Activated T-helper 2 cell treated with anti-CD3 and anti-CD28 coated beads, Interferon-gamma antibody, Interleukin-2, Interleukin-4, amounts not matched to agents 10 μg/mL and 5 μg/mL and 100 μg/mL, durations not matched to agents 14 hours and 24 hours and 36 hours (primary cell): Measurements from ENCODE around the gene DDX11. TPM values are rescaled to one million over a fixed set of nuclear protein-coding genes. Genes with fewer than 3 reads are reported as not detected.
"Not testable (repeated sequence)": the region's sequence is repeated elsewhere in the genome, so short reads cannot be mapped to it uniquely, and the experiment has no call there.

Experiments
- DNase-seq: peaks from one replicate; pipeline ENCODE4 v3.0.0; 2021; ENCODE audit warnings: low spot score
- H3K27ac Mint-ChIP-seq: one replicate; pipeline ENCODE4 v1.8.0; 2021; ENCODE audit warnings: mixed read lengths
- H3K27me3 Mint-ChIP-seq: one replicate; pipeline ENCODE4 v1.8.0; 2021; ENCODE audit warnings: low read depth, mixed read lengths
- H3K36me3 Mint-ChIP-seq: one replicate; pipeline ENCODE4 v1.8.0; 2021; ENCODE audit warnings: low read depth, mixed read lengths
- H3K4me1 Mint-ChIP-seq: one replicate; pipeline ENCODE4 v1.8.0; 2021; ENCODE audit warnings: low read depth, mixed read lengths
- H3K4me3 Mint-ChIP-seq: one replicate; pipeline ENCODE4 v1.8.0; 2021; ENCODE audit warnings: low read depth, mild to moderate bottlenecking, moderate library complexity, mixed read lengths
- H3K9me3 Mint-ChIP-seq: one replicate; pipeline ENCODE4 v1.8.0; 2021; ENCODE audit warnings: mixed read lengths
- intact Hi-C: fragments of 100-400 bp; cut with micrococcal nuclease; formaldehyde crosslinking; loops from one replicate; pipeline ENCODE4 v1.15.1; 2023
- total RNA-seq: library from RNA; stranded (reverse); gene quantifications from 2 replicates; pipeline ENCODE4 v1.2.3, GENCODE V29; 2022

Gene DDX11
- total RNA-seq, 1 donor from 2014 or later: 152 TPM

DNA sequence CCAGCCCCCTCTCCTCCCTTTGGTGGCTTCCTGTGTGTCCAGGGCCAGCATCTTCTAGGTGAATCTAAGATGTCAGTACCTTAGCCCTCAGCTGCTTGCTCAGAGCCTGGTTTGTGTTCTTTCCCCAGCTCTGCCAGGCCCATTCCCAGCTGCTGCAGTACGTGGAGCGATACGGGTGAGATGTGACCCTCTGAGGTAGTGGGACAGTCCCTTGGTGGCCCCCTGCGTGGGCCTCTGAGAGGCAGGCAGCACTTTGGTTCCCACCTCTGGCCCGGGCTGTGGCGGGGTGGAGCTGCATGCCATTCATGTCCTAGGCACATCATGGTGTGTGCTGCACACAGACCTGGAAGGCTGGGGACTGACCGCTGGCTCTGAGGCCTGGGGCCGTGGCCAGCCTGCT is 19.1 kb downstream of the DDX11 start:
- H3K9me3 Mint-ChIP-seq: not testable (repeated sequence)

DNA sequence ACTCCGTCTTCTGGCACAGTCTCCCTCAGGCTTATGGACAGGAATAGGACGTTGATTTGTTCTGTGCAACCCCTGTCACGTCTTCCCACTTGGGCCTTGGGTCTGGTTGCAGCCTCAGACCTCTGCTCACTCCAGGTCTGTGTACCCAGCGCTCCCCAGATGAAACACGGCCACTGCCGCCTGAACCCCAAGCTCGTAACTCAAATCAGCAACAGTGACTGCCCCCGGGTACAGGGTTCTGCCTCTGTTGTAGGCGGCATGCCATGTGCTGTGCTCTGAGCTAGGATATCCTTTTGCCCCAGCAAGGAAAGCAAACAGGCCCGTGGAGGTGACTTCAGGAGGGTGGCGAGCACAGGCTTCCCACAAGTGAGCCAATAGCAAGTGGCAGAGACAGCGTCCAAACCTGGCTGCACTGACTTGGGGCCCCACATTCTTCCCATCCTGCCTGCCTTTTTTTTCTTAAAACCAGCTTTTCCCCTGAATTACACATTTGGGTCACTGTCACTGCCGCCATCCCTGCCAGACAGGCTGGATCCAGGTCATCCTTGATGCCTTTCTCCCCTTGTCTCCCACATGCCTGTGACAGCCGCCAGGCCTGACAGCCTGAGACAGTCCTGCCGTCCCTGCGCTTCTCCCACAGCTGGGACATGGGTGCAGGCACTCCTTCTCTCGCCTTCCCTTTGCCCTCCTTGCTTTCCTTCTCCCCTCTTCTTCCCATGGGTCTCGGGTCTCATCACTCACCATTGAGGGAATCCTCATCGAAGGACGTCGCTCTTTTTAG is 21.6 kb downstream of the DDX11 start:
- DNase-seq, H3K4me3 Mint-ChIP-seq, intact Hi-C loops, H3K27ac Mint-ChIP-seq, H3K27me3 Mint-ChIP-seq, H3K9me3 Mint-ChIP-seq, H3K4me1 Mint-ChIP-seq: not testable (repeated sequence)
- H3K36me3 Mint-ChIP-seq: peaks cover 18% of the 10 kb centered on the region

More for the DNA sequence above, 19.1 kb downstream of the DDX11 start:
- H3K4me3 Mint-ChIP-seq, H3K27me3 Mint-ChIP-seq, DNase-seq, H3K27ac Mint-ChIP-seq, intact Hi-C loops, H3K4me1 Mint-ChIP-seq: not testable (repeated sequence)
- H3K36me3 Mint-ChIP-seq: peaks cover 23% of the 10 kb centered on the region

DNA sequence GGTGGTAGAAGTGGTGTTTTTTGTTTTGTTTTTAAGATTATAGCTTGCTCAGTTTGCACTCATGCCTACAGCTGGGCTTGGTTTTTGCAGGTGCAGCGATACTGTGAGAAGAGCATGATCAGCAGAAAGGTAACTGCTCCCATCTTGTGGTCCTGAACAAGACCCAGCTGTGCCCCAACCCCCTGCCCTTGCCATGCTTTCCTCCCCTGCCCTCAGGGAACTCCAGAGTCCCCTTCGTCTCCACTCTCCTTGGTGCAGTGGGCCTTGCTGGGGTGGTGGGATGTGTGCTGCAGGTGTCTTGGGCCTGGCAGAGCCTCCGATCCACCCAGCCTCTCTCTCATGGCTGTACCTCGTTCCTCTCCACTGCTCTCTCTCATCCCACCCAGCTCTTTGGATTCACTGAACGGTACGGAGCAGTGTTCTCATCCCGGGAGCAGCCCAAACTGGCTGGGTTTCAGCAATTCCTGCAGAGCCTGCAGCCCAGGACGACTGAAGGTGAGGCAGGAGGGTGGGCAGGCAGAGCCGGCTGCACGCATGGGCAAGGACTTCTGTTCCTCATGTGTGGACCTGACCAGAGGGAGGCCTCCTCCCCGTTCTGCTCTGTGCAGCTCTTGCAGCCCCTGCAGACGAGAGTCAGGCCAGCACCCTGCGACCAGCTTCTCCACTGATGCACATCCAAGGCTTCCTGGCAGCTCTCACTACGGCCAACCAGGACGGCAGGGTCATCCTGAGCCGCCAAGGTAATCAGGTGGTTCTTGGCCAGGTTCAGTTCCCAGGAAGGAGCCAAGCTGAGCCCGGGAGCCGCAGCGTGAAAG is 22.8 kb downstream of the DDX11 start:
- H3K27me3 Mint-ChIP-seq, DNase-seq, intact Hi-C loops, H3K9me3 Mint-ChIP-seq, H3K4me3 Mint-ChIP-seq, H3K27ac Mint-ChIP-seq, H3K4me1 Mint-ChIP-seq: not testable (repeated sequence)
- H3K36me3 Mint-ChIP-seq: peaks cover 21% of the 10 kb centered on the region

DNA sequence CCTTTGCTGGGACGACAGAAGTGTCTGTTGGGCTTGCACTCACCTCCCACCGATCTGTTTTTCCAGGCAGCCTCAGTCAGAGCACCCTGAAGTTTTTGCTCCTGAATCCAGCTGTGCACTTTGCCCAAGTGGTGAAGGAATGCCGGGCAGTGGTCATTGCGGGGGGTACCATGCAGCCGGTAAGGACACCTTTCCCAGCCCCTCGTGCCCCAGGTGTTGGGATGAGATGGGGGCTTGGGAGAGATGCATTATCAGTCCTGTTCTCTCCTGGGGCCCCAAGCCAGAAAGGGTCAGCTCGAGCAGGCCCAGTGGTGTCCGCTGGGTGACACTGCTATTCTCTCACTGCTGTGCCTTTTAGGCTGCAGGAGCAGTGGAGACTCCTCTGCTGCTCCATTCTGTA is 24.2 kb downstream of the DDX11 start:
- intact Hi-C loops: not testable (repeated sequence)

DNA sequence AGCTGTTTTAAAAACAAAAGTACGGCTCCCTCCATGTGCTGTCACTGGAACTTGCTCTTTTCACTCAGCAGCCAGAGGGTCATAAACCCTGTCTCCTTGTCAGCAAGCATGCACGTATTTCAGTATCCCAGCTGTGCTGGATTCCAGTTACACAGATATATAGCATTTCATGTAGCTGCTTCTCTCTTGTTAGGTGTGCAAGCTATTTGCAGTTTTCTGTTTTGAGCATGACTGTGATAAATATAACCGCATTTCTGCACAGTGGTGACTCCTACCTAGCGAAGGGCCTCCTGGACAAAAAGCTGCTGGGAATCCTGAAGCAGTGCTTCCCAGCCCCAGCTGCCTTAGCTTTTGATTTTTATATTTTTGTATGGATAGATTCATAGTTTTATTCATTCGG is 24.7 kb downstream of the DDX11 start:
- DNase-seq, H3K9me3 Mint-ChIP-seq, intact Hi-C loops, H3K27ac Mint-ChIP-seq, H3K4me3 Mint-ChIP-seq, H3K4me1 Mint-ChIP-seq, H3K27me3 Mint-ChIP-seq: not testable (repeated sequence)
- peaks cover 21% of the 10 kb centered on the region for H3K36me3 Mint-ChIP-seq

More for the DNA sequence above, 24.2 kb downstream of the DDX11 start:
- not testable (repeated sequence) for H3K9me3 Mint-ChIP-seq, DNase-seq, H3K27me3 Mint-ChIP-seq, H3K4me3 Mint-ChIP-seq, H3K27ac Mint-ChIP-seq, H3K4me1 Mint-ChIP-seq
- peaks cover 21% of the 10 kb centered on the region for H3K36me3 Mint-ChIP-seq

DNA sequence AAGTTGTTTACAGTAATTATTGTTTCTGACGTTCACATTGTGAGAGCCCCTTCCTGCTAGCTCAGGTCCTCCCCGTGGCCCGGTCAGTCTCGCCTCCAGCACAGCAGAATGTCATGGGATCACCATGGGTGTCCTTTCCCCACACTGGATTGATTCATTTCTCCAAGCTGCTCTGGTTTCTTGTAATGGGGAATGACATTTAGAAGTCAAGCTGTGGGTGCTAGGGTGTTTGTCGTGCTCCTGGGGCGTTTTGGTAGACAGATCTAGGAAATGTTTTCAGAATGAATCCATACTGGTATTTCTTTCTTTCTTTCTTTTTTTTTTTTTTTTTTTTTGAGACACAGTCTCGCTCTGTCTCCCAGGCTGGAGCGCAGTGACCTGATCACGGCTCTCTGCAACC is 25.1 kb downstream of the DDX11 start:
- H3K4me1 Mint-ChIP-seq, H3K4me3 Mint-ChIP-seq, H3K27me3 Mint-ChIP-seq, DNase-seq, H3K27ac Mint-ChIP-seq, H3K9me3 Mint-ChIP-seq, intact Hi-C loops: not testable (repeated sequence)
- peaks cover 21% of the 10 kb centered on the region for H3K36me3 Mint-ChIP-seq

DNA sequence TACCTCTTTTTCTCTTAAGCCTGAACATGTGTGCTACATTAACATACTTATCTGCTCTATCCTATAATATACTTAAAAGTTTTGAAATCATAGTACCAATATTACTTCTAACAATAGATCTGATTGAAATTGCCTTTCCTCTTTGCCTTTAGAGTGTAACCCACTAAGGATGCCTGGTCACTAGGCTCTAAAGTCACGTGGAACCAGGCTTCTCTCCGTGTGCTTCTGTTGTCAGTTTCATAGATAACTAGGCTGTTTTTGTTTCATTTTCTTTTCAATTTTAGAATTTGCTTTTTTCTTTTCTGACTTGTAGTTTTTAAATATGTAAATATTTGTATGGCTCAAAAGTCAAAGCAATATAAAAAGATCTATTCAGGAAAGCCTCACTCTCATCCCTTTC is 25.8 kb downstream of the DDX11 start:
- intact Hi-C loops, H3K27me3 Mint-ChIP-seq, H3K4me3 Mint-ChIP-seq, H3K4me1 Mint-ChIP-seq, H3K27ac Mint-ChIP-seq, DNase-seq, H3K9me3 Mint-ChIP-seq: not testable (repeated sequence)
- H3K36me3 Mint-ChIP-seq: peaks cover 21% of the 10 kb centered on the region

DNA sequence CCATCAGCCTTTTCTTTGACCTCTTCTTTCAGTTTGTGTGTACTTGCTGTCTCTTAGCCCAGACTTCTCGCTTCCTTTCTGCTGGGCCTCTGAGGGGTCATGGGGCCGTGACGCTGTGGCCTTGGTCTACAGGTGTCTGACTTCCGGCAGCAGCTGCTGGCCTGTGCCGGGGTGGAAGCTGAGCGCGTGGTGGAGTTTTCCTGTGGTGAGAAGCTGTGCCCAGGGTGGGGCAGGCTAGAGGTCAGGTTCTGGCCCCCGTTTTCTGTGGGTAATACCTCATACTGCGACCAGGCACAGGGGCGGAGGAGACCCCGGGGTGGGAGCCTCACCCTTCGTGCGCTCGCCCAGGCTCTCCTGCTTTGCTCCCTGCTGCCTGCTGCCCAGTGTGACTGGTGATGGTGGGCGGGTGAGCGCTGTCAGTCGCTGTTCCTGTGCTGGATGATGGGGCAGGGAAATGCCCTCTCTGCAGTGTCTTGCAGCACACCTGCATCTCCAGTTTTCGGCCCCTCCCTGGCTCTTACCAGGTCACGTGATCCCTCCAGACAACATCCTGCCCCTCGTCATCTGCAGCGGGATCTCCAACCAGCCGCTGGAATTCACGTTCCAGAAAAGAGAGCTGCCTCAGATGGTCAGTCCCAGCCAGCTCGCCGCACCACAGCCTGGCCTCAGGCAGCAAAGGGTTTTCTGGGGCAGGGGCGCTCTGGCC is 27.0 kb downstream of the DDX11 start:
- peaks cover 20% of the 10 kb centered on the region for H3K36me3 Mint-ChIP-seq
- H3K9me3 Mint-ChIP-seq, intact Hi-C loops: not testable (repeated sequence)

DNA sequence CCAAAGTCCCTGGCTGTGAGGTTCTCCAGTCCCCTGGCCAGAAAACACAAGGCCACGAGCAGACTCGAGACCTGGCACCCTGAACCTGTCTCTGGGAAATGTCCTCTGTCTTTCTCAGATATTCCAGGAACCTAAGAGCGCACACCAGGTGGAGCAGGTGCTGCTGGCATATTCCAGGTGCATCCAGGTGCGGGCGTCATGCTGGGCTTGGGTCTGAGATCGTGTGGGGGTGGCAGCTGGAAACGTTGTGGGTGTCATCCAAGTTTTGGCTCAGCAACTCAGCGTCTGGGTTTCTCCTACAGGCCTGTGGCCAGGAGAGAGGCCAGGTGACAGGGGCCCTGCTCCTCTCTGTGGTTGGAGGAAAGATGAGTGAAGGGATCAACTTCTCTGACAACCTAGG is 28.5 kb downstream of the DDX11 start:
- intact Hi-C loops, H3K9me3 Mint-ChIP-seq, DNase-seq, H3K4me3 Mint-ChIP-seq, H3K27me3 Mint-ChIP-seq, H3K27ac Mint-ChIP-seq, H3K4me1 Mint-ChIP-seq: not testable (repeated sequence)
- H3K36me3 Mint-ChIP-seq: peaks cover 11% of the 10 kb centered on the region

More for the DNA sequence above, 27.0 kb downstream of the DDX11 start:
- H3K4me1 Mint-ChIP-seq, DNase-seq, H3K27ac Mint-ChIP-seq, H3K4me3 Mint-ChIP-seq, H3K27me3 Mint-ChIP-seq: not testable (repeated sequence)

DNA sequence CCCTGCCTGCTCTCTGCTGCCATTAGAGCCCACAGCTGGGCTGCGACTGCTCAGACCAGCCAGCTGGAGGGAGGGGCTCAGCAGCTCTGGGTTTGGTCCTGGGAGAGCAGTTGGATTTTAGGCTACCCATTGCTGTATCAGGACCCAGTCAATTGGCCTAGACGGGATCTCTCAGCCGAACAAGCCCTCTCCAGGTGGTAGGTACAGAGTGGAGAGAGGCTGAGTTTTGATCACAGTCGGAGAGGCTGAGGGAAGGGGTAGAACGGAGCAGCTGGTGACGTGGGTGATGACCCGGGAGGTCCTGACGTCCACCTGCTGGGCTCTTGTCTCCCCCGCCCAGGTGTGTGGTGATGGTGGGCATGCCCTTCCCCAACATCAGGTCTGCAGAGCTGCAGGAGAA is 28.9 kb downstream of the DDX11 start:
- H3K27me3 Mint-ChIP-seq, intact Hi-C loops, H3K9me3 Mint-ChIP-seq, H3K27ac Mint-ChIP-seq, H3K4me3 Mint-ChIP-seq, H3K4me1 Mint-ChIP-seq, DNase-seq: not testable (repeated sequence)
- peaks cover 10% of the 10 kb centered on the region for H3K36me3 Mint-ChIP-seq

DNA sequence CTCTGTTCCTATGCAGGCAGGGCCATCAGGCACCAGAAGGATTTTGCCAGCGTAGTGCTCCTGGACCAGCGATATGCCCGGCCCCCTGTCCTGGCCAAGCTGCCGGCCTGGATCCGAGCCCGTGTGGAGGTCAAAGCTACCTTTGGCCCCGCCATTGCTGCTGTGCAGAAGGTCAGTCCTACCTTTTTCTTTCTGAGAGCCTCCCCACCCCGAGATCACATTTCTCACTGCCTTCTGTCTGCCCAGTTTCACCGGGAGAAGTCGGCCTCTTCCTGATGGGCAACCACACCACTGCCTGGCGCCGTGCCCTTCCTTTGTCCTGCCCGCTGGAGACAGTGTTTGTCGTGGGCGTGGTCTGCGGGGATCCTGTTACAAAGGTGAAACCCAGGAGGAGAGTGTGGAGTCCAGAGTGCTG is 29.9 kb downstream of the DDX11 start:
- H3K27ac Mint-ChIP-seq, H3K4me1 Mint-ChIP-seq, H3K4me3 Mint-ChIP-seq, intact Hi-C loops, H3K27me3 Mint-ChIP-seq, H3K9me3 Mint-ChIP-seq, DNase-seq: not testable (repeated sequence)
- H3K36me3 Mint-ChIP-seq: peaks cover 10% of the 10 kb centered on the region

DNA sequence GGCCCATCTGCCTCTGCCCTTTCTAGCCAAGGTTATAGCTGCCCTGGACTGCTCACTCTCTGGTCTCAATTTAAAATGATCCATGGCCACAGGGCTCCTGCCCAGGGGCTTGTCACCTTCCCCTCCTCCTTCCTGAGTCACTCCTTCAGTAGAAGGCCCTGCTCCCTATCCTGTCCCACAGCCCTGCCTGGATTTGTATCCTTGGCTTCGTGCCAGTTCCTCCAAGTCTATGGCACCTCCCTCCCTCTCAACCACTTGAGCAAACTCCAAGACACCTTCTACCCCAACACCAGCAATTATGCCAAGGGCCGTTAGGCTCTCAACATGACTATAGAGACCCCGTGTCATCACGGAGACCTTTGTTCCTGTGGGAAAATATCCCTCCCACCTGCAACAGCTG is 30.6 kb downstream of the DDX11 start:
- intact Hi-C loops, H3K4me1 Mint-ChIP-seq, H3K9me3 Mint-ChIP-seq, H3K36me3 Mint-ChIP-seq, DNase-seq, H3K27ac Mint-ChIP-seq, H3K27me3 Mint-ChIP-seq, H3K4me3 Mint-ChIP-seq: not testable (repeated sequence)

DNA sequence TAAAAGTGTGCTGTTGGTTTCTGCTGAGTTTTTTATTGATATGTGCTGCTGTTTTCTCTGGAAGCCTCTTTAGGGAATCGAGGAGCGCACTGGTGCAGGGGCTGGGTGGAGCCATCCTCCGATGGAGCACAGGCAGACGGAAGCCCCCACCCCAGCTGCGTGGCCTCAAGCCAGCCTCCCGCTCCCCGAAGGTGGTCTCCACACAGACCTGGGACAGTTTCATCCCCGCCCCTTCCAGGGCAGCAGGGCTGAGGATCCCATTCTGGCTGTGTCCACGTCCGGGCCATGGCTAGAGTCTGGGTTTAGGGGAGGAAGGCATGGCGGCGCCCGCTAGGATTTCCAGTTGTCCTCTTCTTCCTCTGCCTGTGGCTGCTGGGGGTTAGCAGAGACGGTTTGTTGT is 31.1 kb downstream of the DDX11 start:
- H3K4me3 Mint-ChIP-seq, DNase-seq, intact Hi-C loops, H3K9me3 Mint-ChIP-seq, H3K36me3 Mint-ChIP-seq, H3K4me1 Mint-ChIP-seq, H3K27me3 Mint-ChIP-seq: not testable (repeated sequence)
- peak overlapping the region; percentile 52 for H3K27ac Mint-ChIP-seq
